HepG2 (cell line): ENCODE measurements around the gene COX4I1. TPM values are rescaled to one million over a fixed set of nuclear protein-coding genes. Genes with fewer than 3 reads are reported as not detected.

Source experiments
- ATAC-seq: fragments of 200-7000 bp; cut with Tn5 transposase; 3 replicates; pipeline ENCODE4 v1.9.1; 2020; ENCODE audit warnings: mild to moderate bottlenecking, moderate library complexity
- BruUV-seq: library from RNA; stranded (reverse); fragments of 400-500 nt; replicated peaks from 2 replicates; lab custom pipeline; 2021; lab: Mats Ljungman, UMichigan
- CTCF ChIA-PET: fragments of 300-600 bp; formaldehyde crosslinking; extraction: SDS; loops from one replicate; lab custom pipeline; 2021; ENCODE audit warnings: low total read pairs, inconsistent platforms, low intra/inter-chr PET ratio; lab: Yijun Ruan, JAX
- POLR2A ChIA-PET: fragments of 350-600 bp; sonication (Branson Sonifier 250); formaldehyde crosslinking; loops from one replicate; lab custom pipeline; 2020; ENCODE audit warnings: antibody characterized with exemption, inconsistent platforms; lab: Yijun Ruan, JAX
- DNase-seq: peaks from one replicate; pipeline ENCODE4 v3.0.0-alpha.2; 2015; ENCODE audit warnings: low spot score
- FAIRE-seq: peaks from 3 replicates; lab custom pipeline; 2011; peaks lifted over from hg19 to GRCh38; lab: Jason Lieb, UNC
- H2AFZ ChIP-seq: one replicate; pipeline ENCODE4 v1.6.1; 2011; ENCODE audit warnings: low read length, inconsistent platforms
- H3K27ac ChIP-seq: fragments of 300-600 bp; 3 replicates; pipeline ENCODE4 v1.8.0; 2011; ENCODE audit warnings: mixed run types, mild to moderate bottlenecking, mixed read lengths, low read length, inconsistent platforms; ENCODE audit not compliant: insufficient read depth; ENCODE audit errors: extremely low read length
- H3K27me3 ChIP-seq, 2 experiments: fragments of 200-600 bp in 1 of 2; 2 replicates in 1 of 2; 3 replicates in 1 of 2; pipeline versions ENCODE4 v1.6.0 to v1.8.0; 2011; ENCODE audit warnings: low read length in 2 of 2, mild to moderate bottlenecking in 2 of 2, moderate library complexity in 2 of 2, inconsistent platforms in 1 of 2; ENCODE audit not compliant: insufficient read depth in 2 of 2, control insufficient read depth in 1 of 2
- H3K36me3 ChIP-seq, 2 experiments: fragments of 200-600 bp in 1 of 2; replicated peaks in 1 of 2; 2 replicates in 1 of 2; 3 replicates in 1 of 2; pipeline versions ENCODE4 v1.5.1 to v1.8.0; 2011; ENCODE audit warnings: low read length in 2 of 2, inconsistent platforms in 1 of 2; ENCODE audit not compliant: insufficient read depth in 2 of 2, control insufficient read depth in 1 of 2
- H3K4me1 ChIP-seq: 2 replicates; pipeline ENCODE4 v1.5.1; 2012; ENCODE audit warnings: low read length, inconsistent platforms; ENCODE audit not compliant: insufficient read depth
- H3K4me2 ChIP-seq: 2 replicates; pipeline ENCODE4 v1.6.0; 2011; ENCODE audit warnings: low read depth, low read length, inconsistent platforms
- H3K4me3 ChIP-seq, 3 experiments: fragments of 200-600 bp in 1 of 3; sonication (generic), shearing (Covaris generic) in 1 of 3; replicated peaks in 1 of 3; 2 replicates each; pipeline ENCODE4 v1.5.1; 2011 to 2016; ENCODE audit warnings: low read length in 3 of 3, inconsistent platforms in 2 of 3, low read depth in 2 of 3, mild to moderate bottlenecking in 2 of 3, control low read depth in 1 of 3, mixed read lengths in 1 of 3; ENCODE audit not compliant: insufficient read depth in 1 of 3
- H3K79me2 ChIP-seq: one replicate; pipeline ENCODE4 v1.6.1; 2011; ENCODE audit warnings: low read length, inconsistent platforms; ENCODE audit not compliant: insufficient read depth
- H3K9ac ChIP-seq: 2 replicates; pipeline ENCODE4 v1.6.0; 2011; ENCODE audit warnings: mild to moderate bottlenecking, low read depth, low read length, inconsistent platforms; ENCODE audit not compliant: insufficient read depth
- H3K9me3 ChIP-seq: 2 replicates; pipeline ENCODE4 v1.5.1; 2012; ENCODE audit warnings: mild to moderate bottlenecking, low read length
- H4K20me1 ChIP-seq: 2 replicates; pipeline ENCODE4 v1.6.0; 2011; ENCODE audit warnings: inconsistent platforms, mild to moderate bottlenecking, low read length, moderate library complexity; ENCODE audit not compliant: insufficient read depth
- ISX ChIP-seq: sonication (generic); formaldehyde crosslinking; conservative IDR thresholded peaks from 2 replicates; pipeline ENCODE4 v1.5.0; 2020; ENCODE audit warnings: missing genetic modification reagents
- MXD4 ChIP-seq: IDR thresholded peaks from 2 replicates; pipeline ENCODE4 v1.6.1; 2016; ENCODE audit warnings: mild to moderate bottlenecking, missing biosample characterization, missing genetic modification reagents
- NBN ChIP-seq: fragments of 450-650 bp; conservative IDR thresholded peaks from 2 replicates; pipeline ENCODE4 v1.6.1; 2017
- TCF7 ChIP-seq: sonication (generic); IDR thresholded peaks from 2 replicates; pipeline ENCODE4 v1.6.1; 2016; ENCODE audit warnings: antibody characterized with exemption, low read depth
- TFAP4 ChIP-seq: sonication (generic); IDR thresholded peaks from 2 replicates; pipeline ENCODE4 v1.6.1; 2016; ENCODE audit warnings: low read depth, borderline replicate concordance
- ZBTB37 ChIP-seq: sonication (generic); formaldehyde crosslinking; IDR thresholded peaks from 2 replicates; pipeline ENCODE4 v1.4.0; 2020; ENCODE audit warnings: mild to moderate bottlenecking, missing genetic modification reagents
- ZFYVE20 ChIP-seq: sonication (generic); formaldehyde crosslinking; IDR thresholded peaks from 2 replicates; pipeline ENCODE4 v1.8.0; 2023; ENCODE audit warnings: low read depth, mild to moderate bottlenecking, moderate library complexity, missing genetic modification reagents, borderline replicate concordance
- ZNF251 ChIP-seq: sonication (generic); formaldehyde crosslinking; IDR thresholded peaks from 2 replicates; pipeline ENCODE4 v1.9.0; 2021; ENCODE audit warnings: mild to moderate bottlenecking, missing genetic modification reagents
- ZNF296 ChIP-seq: sonication (generic); formaldehyde crosslinking; conservative IDR thresholded peaks from 2 replicates; pipeline ENCODE4 v1.5.0; 2020; ENCODE audit warnings: mild to moderate bottlenecking, missing genetic modification reagents
- ZNF691 ChIP-seq: sonication (generic); formaldehyde crosslinking; IDR thresholded peaks from 2 replicates; pipeline ENCODE4 v1.4.0; 2020; ENCODE audit warnings: missing genetic modification reagents, low read depth, mild to moderate bottlenecking, borderline replicate concordance
- ZNF766 ChIP-seq: sonication (generic); formaldehyde crosslinking; IDR thresholded peaks from 2 replicates; pipeline ENCODE4 v1.5.0; 2020; ENCODE audit warnings: missing genetic modification reagents, borderline replicate concordance
- WGBS: methylation state at CpG from one replicate; pipeline ENCODE4 v1.1.6; 2017; ENCODE audit warnings: low lambda C conversion rate; 5-methylcytosine and 5-hydroxymethylcytosine counted together
- in situ Hi-C: cut with HindIII; loops from 2 replicates; pipeline ENCODE4 v1.10.0; 2017; ENCODE audit warnings: low pct_unique_long_range_greater_than_20kb; ENCODE audit not compliant: extremely low pct_ligation_motif_present
- intact Hi-C: fragments of 100-400 bp; cut with micrococcal nuclease; formaldehyde crosslinking; loops from one replicate; pipeline ENCODE4 v1.10.0; 2022; ENCODE audit not compliant: unreplicated experiment
- polyA plus RNA-seq, 8 experiments: library from polyadenylated mRNA; depleted of rRNA in 3 of 8; stranded (reverse) in 7 of 8; unstranded in 1 of 8; fragments of >200 nt; fragmentation: Illumina TruSeq in 4 of 8; extraction: Trizol in 4 of 8; gene quantifications; 2 replicates each; pipeline versions ENCODE4 v1.2.1 to v1.2.3, GENCODE V29; 2011 to 2016; ENCODE audit warnings: low read depth in 4 of 8, missing spikeins in 1 of 8, mixed read lengths in 1 of 8; ENCODE audit not compliant: insufficient read depth in 1 of 8
- total RNA-seq, 5 experiments: library from RNA; depleted of rRNA; stranded (reverse); fragments of >200 nt; fragmentation: Illumina TruSeq; extraction: Trizol; gene quantifications; 2 replicates each; pipeline ENCODE4 v1.2.3, GENCODE V29; 2016; ENCODE audit warnings: low read depth in 1 of 5
- TF ChIP-seq, protein P1 (sequence below): sonication (generic); formaldehyde crosslinking; IDR thresholded peaks from 2 replicates; pipeline ENCODE4 v1.4.0; 2020; ENCODE audit warnings: mild to moderate bottlenecking, missing genetic modification reagents
- TF ChIP-seq, protein P2 (sequence below): sonication (generic); formaldehyde crosslinking; IDR thresholded peaks from 2 replicates; pipeline ENCODE4 v1.4.0; 2020; ENCODE audit warnings: missing genetic modification reagents
- TF ChIP-seq, protein P3 (sequence below): IDR thresholded peaks from 2 replicates; pipeline ENCODE4 v1.6.1; 2016; ENCODE audit warnings: mild to moderate bottlenecking
- TF ChIP-seq, protein P4 (sequence below): IDR thresholded peaks from 2 replicates; pipeline ENCODE4 v1.6.1; 2016; ENCODE audit warnings: missing genetic modification reagents, missing compliant biosample characterization

The COX4I1 gene
- total and polyA plus RNA-seq, 2 of the 13 experiments (the other 11 are each of a cell fraction or from before 2014, with no cell fraction given), result 658 to 902 TPM

GRCh38 chr16:85774136-85774535 is 25.4 kb upstream of the COX4I1 start (continued):
- TF ChIP-seq ZNF691 (CRISPR knock-in tag), result no peak
- no peak for TF ChIP-seq ZNF766 (CRISPR knock-in tag)
- TF ChIP-seq, protein P1, sequence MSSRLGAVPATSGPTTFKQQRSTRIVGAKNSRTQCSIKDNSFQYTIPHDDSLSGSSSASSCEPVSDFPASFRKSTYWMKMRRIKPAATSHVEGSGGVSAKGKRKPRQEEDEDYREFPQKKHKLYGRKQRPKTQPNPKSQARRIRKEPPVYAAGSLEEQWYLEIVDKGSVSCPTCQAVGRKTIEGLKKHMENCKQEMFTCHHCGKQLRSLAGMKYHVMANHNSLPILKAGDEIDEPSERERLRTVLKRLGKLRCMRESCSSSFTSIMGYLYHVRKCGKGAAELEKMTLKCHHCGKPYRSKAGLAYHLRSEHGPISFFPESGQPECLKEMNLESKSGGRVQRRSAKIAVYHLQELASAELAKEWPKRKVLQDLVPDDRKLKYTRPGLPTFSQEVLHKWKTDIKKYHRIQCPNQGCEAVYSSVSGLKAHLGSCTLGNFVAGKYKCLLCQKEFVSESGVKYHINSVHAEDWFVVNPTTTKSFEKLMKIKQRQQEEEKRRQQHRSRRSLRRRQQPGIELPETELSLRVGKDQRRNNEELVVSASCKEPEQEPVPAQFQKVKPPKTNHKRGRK (CRISPR knock-in tag), result no peak
- TF ChIP-seq, protein P2, sequence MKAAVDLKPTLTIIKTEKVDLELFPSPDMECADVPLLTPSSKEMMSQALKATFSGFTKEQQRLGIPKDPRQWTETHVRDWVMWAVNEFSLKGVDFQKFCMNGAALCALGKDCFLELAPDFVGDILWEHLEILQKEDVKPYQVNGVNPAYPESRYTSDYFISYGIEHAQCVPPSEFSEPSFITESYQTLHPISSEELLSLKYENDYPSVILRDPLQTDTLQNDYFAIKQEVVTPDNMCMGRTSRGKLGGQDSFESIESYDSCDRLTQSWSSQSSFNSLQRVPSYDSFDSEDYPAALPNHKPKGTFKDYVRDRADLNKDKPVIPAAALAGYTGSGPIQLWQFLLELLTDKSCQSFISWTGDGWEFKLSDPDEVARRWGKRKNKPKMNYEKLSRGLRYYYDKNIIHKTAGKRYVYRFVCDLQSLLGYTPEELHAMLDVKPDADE (CRISPR knock-in tag), result no peak
- no peak for TF ChIP-seq ZNF296 (CRISPR knock-in tag)
- TF ChIP-seq, protein P3, sequence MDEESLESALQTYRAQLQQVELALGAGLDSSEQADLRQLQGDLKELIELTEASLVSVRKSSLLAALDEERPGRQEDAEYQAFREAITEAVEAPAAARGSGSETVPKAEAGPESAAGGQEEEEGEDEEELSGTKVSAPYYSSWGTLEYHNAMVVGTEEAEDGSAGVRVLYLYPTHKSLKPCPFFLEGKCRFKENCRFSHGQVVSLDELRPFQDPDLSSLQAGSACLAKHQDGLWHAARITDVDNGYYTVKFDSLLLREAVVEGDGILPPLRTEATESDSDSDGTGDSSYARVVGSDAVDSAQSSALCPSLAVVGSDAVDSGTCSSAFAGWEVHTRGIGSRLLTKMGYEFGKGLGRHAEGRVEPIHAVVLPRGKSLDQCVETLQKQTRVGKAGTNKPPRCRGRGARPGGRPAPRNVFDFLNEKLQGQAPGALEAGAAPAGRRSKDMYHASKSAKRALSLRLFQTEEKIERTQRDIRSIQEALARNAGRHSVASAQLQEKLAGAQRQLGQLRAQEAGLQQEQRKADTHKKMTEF (CRISPR knock-in tag), result no peak
- TF ChIP-seq, all 625 proteins: peak for 0

GRCh38 chr16:85774811-85775210 is 24.7 kb upstream of the COX4I1 start:
- ChIA-PET POLR2A (no interaction called here), CTCF (no interaction called here)
- Histone ChIP-seq H3K4me2 (no peak overlapping the region), H3K9me3 (no peaks in the 10 kb centered on the region), H3K27me3 (no peaks in the 10 kb centered on the region), H4K20me1 (no peaks in the 10 kb centered on the region), H3K4me3 (no peak overlapping the region), H2AFZ (no peak overlapping the region), H3K4me1 (no peaks in the 10 kb centered on the region), H3K79me2 (no peaks in the 10 kb centered on the region), H3K36me3 (peaks cover 7 to 31% of the 10 kb centered on the region in 2 experiments), H3K27ac (no peak overlapping the region), H3K9ac (no peak overlapping the region)
- no TSS peak for BruUV-seq
- WGBS, result 99% methylated on average over 5 of the region's 8 CpGs
- ATAC-seq (no peak), FAIRE-seq (no peak), DNase-seq (no peak)
- TF ChIP-seq TCF7 (no peak), ZFYVE20 (no peak), ZNF251 (CRISPR knock-in tag) (no peak), MXD4 (CRISPR knock-in tag) (no peak), NBN (no peak), ISX (CRISPR knock-in tag) (no peak), ZBTB37 (CRISPR knock-in tag) (no peak), TFAP4 (no peak)
- TF ChIP-seq, protein P4, sequence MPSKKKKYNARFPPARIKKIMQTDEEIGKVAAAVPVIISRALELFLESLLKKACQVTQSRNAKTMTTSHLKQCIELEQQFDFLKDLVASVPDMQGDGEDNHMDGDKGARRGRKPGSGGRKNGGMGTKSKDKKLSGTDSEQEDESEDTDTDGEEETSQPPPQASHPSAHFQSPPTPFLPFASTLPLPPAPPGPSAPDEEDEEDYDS (CRISPR knock-in tag), result no peak
- intact Hi-C loops (no loop called here), in situ Hi-C loops (no loop called here)
